A549 (cell line): Measurements from ENCODE around the gene OR5D16.

Experiments used
- CEBPB ChIP-seq, 2 experiments: fragments of >200 bp in 1 of 2; sonication (Bioruptor Twin) in 1 of 2; formaldehyde crosslinking in 1 of 2; IDR thresholded peaks; 2 replicates each; pipeline ENCODE4 v1.6.1; 2012 to 2016
- CTCF ChIP-seq: fragments of >200 bp; sonication (Bioruptor Twin); formaldehyde crosslinking; IDR thresholded peaks from 3 replicates; pipeline ENCODE4 v1.5.1; 2016
- JUNB ChIP-seq: fragments of >200 bp; sonication (Bioruptor Twin); formaldehyde crosslinking; IDR thresholded peaks from 2 replicates; pipeline ENCODE4 v1.6.1; 2016
- NPAS2 ChIP-seq: fragments of 250-450 bp; sonication (Bioruptor Pico); IDR thresholded peaks from 2 replicates; pipeline ENCODE4 v1.8.0; 2022; ENCODE audit warnings: mild to moderate bottlenecking, moderate library complexity, borderline replicate concordance
- POLR2A ChIP-seq: IDR thresholded peaks from 2 replicates; pipeline ENCODE4 v1.6.1; 2012; ENCODE audit warnings: mild to moderate bottlenecking, low read length
- REST ChIP-seq: fragments of 200-600 bp; sonication (generic); IDR thresholded peaks from 2 replicates; pipeline ENCODE4 v1.6.1; 2016; ENCODE audit warnings: antibody characterized with exemption, mild to moderate bottlenecking, moderate library complexity
- SMC3 ChIP-seq: fragments of >200 bp; sonication (Bioruptor Twin); formaldehyde crosslinking; IDR thresholded peaks from 3 replicates; pipeline ENCODE4 v1.6.1; 2018; ENCODE audit warnings: inconsistent platforms

GRCh38 chr11:55819330-55819729 is 19.2 kb upstream of the OR5D16 start, which contains the start of gene OR5D18:
- TF ChIP-seq JUNB: no peak
- TF ChIP-seq POLR2A: no peak
- TF ChIP-seq SMC3: no peak
- no peak for TF ChIP-seq CEBPB (IDR thresholded peaks at IDR 0.05)
- no peak for TF ChIP-seq CTCF
- TF ChIP-seq REST: no peak
- no peak for TF ChIP-seq NPAS2
